ENCODE data around the gene NUP210.

NUP210 gene

DNA sequence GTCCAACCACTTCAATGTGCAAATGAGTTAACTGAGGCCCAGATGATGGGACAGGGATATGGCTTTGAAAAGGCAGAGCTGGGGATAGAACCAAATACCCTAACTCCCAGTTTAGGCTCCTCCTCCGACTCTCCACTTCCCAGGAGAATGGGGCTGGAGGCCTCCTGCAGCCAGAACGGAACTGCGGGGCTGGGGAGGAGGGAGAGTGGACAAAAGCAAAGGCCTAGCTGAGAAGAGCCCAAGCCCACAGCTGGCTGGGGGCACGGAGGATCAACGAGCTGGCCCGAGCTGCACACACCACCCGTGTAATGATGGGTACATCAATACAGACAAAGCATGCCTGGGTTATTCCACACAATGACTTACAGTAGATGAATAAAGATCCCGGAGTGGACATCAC, 74.8 kb downstream of the NUP210 start:
- DNase-seq (ENCODE audit: extremely low spot score): no peak
- ChIA-PET POLR2A (no interaction called here), CTCF (no interaction called here)
- TF ChIP-seq ZNF384 (IDR thresholded peaks at IDR 0.05) (no peak), NFRKB (IDR thresholded peaks at IDR 0.05) (no peak), SP1 (IDR thresholded peaks at IDR 0.05) (no peak), ARNT (IDR thresholded peaks at IDR 0.05) (no peak), ELF4 (IDR thresholded peaks at IDR 0.05) (no peak), TARDBP (IDR thresholded peaks at IDR 0.05) (no peak), SUZ12 (IDR thresholded peaks at IDR 0.05) (no peak), FOXM1 (IDR thresholded peaks at IDR 0.05; ENCODE audit: borderline replicate concordance) (no peak), HDGF (IDR thresholded peaks at IDR 0.05; ENCODE audit: borderline replicate concordance) (no peak), CTBP1 (IDR thresholded peaks at IDR 0.05; ENCODE audit: borderline replicate concordance) (no peak), FOXA1 (IDR thresholded peaks at IDR 0.05) (no peak), L3MBTL2 (conservative IDR thresholded peaks at IDR 0.05) (no peak), FOXK2 (IDR thresholded peaks at IDR 0.05) (no peak), LEF1 (IDR thresholded peaks at IDR 0.05; ENCODE audit: borderline replicate concordance) (no peak)
- TF ChIP-seq, protein P1, sequence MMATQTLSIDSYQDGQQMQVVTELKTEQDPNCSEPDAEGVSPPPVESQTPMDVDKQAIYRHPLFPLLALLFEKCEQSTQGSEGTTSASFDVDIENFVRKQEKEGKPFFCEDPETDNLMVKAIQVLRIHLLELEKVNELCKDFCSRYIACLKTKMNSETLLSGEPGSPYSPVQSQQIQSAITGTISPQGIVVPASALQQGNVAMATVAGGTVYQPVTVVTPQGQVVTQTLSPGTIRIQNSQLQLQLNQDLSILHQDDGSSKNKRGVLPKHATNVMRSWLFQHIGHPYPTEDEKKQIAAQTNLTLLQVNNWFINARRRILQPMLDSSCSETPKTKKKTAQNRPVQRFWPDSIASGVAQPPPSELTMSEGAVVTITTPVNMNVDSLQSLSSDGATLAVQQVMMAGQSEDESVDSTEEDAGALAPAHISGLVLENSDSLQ (IDR thresholded peaks at IDR 0.05): no peak

DNA sequence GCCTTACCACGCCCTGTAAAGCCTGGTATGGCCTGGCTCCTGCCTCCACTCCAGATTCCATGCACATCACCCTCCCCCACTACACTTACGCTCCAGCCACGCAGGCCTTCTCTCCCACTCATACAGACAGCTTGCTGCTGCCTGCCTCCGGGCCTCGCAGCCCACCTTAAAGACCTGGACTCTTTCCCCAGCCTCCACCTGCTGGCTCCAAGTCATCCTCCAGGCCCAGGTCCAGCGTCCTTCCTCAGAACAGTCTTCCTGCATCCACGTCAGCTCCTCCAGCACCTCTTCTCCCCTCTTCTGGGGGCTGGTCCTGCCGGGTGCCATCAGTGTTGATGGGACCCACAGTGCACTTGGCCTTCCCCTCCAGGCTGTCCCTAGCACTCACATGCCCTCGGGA, 75.5 kb downstream of the NUP210 start:
- POLR2A ChIA-PET: no interaction called here
- no peak for DNase-seq (ENCODE audit: extremely low spot score)

DNA sequence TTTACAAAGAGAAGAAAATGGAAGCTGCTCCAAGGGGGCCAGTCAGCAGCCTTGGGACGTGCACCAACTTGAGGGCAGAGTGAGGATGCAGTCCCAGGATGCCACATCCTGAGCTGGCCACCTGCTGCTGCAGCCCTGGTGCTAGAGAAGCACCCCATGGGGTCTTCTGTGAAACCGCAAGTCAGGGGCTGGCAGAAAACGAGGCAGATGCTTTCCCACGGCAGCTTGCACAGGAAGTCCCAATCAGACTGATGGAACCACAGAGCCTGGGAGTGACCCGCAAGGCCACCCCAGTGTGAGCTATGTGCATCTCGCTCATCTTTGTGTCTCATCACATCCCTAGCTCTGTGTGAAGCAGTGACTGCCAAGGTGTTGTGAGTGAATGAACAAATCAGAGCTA, 76.5 kb downstream of the NUP210 start:
- ChIA-PET CTCF (no interaction called here), POLR2A (no interaction called here)
- no peak for DNase-seq (ENCODE audit: extremely low spot score)
- TF ChIP-seq FOXM1 (IDR thresholded peaks at IDR 0.05; ENCODE audit: borderline replicate concordance): no peak
- TF ChIP-seq ELF4 (IDR thresholded peaks at IDR 0.05): no peak
- no peak for TF ChIP-seq FOXA1 (IDR thresholded peaks at IDR 0.05)
- no peak for TF ChIP-seq HDGF (IDR thresholded peaks at IDR 0.05; ENCODE audit: borderline replicate concordance)
- no peak for TF ChIP-seq CTBP1 (IDR thresholded peaks at IDR 0.05; ENCODE audit: borderline replicate concordance)
- TF ChIP-seq ARNT (IDR thresholded peaks at IDR 0.05): no peak
- TF ChIP-seq SP1 (IDR thresholded peaks at IDR 0.05): no peak
- no peak for TF ChIP-seq SUZ12 (IDR thresholded peaks at IDR 0.05)
- no peak for TF ChIP-seq LEF1 (IDR thresholded peaks at IDR 0.05; ENCODE audit: borderline replicate concordance)
- TF ChIP-seq L3MBTL2 (conservative IDR thresholded peaks at IDR 0.05): no peak
- TF ChIP-seq FOXK2 (IDR thresholded peaks at IDR 0.05): no peak
- no peak for TF ChIP-seq ZNF384 (IDR thresholded peaks at IDR 0.05)
- TF ChIP-seq, protein P1 (IDR thresholded peaks at IDR 0.05): no peak
- TF ChIP-seq TARDBP (IDR thresholded peaks at IDR 0.05): no peak
- no peak for TF ChIP-seq BHLHE40 (IDR thresholded peaks at IDR 0.05; ENCODE audit: borderline replicate concordance)
- no peak for TF ChIP-seq NFRKB (IDR thresholded peaks at IDR 0.05)

More for the DNA sequence above, 75.5 kb downstream of the NUP210 start:
- TF ChIP-seq SP1 (IDR thresholded peaks at IDR 0.05) (no peak), HDGF (IDR thresholded peaks at IDR 0.05; ENCODE audit: borderline replicate concordance) (no peak), LEF1 (IDR thresholded peaks at IDR 0.05; ENCODE audit: borderline replicate concordance) (no peak), ARNT (IDR thresholded peaks at IDR 0.05) (no peak), ELF4 (IDR thresholded peaks at IDR 0.05) (no peak), NFRKB (IDR thresholded peaks at IDR 0.05) (no peak), TARDBP (IDR thresholded peaks at IDR 0.05) (no peak), ZNF384 (IDR thresholded peaks at IDR 0.05) (no peak), FOXK2 (IDR thresholded peaks at IDR 0.05) (no peak)
- TF ChIP-seq, protein P1 (IDR thresholded peaks at IDR 0.05): no peak
- CTCF ChIA-PET: interaction anchor here (1.0 kb wide), 1 partner anchor 13 kb away, joined by 4 read pairs; no protein-coding TSS in a partner anchor

DNA sequence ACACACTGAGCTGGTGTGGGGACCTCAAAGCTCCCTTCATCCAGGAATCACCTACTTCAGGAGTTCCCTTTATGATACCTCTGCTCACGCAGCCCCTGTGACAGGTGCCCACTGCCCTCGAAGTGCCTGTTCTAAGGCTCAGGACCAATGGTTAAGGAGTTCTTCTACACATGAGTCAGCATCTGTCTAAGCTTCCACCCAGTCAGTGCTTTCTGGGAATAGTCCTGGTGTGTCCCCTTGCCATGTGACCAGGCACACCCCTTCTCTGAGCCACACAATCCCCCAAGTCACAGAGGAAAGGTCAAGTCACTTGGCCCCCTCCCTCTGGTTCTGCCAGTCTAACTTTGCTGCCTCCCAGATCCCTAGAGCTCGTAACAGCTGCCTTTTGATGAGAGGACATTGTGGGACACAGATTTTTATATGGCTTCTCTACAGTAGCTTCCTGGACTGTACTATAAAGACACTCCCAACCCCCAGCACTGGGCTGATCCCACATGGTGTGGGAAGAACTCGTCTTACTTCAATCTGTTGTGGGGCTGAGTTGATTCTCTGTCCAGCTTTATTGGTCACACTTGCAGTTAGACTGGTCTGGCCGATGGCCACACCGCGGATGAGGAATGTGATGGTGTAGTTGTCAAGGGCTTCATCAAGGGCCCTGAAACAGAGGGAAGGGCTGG, 78.8 kb downstream of the NUP210 start:
- CTCF ChIA-PET: no interaction called here
- no peak for DNase-seq (ENCODE audit: extremely low spot score)

DNA sequence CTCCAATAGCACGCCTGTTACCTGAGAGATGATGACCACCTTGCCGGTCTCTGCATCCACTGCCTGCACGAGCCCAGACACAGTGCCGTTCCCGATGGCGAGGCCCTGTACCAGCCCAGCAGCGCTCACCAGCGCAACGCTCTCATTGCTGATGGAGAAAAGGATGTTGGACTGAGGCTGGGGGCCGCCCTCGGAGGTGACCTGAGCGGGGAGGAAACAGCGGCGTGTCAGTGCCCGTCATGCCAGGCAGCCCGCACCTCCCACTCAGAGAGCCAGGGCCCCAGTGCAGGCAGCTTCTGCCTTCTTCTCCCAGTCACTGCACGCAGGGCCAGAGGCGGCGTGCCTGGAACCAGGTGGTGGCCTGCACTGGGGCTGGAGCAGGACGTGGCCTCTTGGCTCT, 80.3 kb downstream of the NUP210 start:
- ChIA-PET POLR2A (no interaction called here), CTCF (no interaction called here)
- no peak for TF ChIP-seq FOXK2 (IDR thresholded peaks at IDR 0.05)
- DNase-seq (ENCODE audit: extremely low spot score): no peak

More for the DNA sequence above, 78.8 kb downstream of the NUP210 start:
- no peak for TF ChIP-seq BHLHE40 (IDR thresholded peaks at IDR 0.05; ENCODE audit: borderline replicate concordance)
- TF ChIP-seq FOXK2 (IDR thresholded peaks at IDR 0.05): no peak
- TF ChIP-seq FOXM1 (IDR thresholded peaks at IDR 0.05; ENCODE audit: borderline replicate concordance): no peak
- TF ChIP-seq, protein P1 (IDR thresholded peaks at IDR 0.05): no peak
- TF ChIP-seq CTBP1 (IDR thresholded peaks at IDR 0.05; ENCODE audit: borderline replicate concordance): no peak
- TF ChIP-seq SP1 (IDR thresholded peaks at IDR 0.05): no peak
- no peak for TF ChIP-seq LEF1 (IDR thresholded peaks at IDR 0.05; ENCODE audit: borderline replicate concordance)
- no peak for TF ChIP-seq ELF4 (IDR thresholded peaks at IDR 0.05)
- TF ChIP-seq TARDBP (IDR thresholded peaks at IDR 0.05): no peak
- no peak for TF ChIP-seq NFRKB (IDR thresholded peaks at IDR 0.05)
- no peak for TF ChIP-seq FOXA1 (IDR thresholded peaks at IDR 0.05)
- no peak for TF ChIP-seq ZNF384 (IDR thresholded peaks at IDR 0.05)
- TF ChIP-seq ARNT (IDR thresholded peaks at IDR 0.05): no peak
- POLR2A ChIA-PET: no interaction called here

DNA sequence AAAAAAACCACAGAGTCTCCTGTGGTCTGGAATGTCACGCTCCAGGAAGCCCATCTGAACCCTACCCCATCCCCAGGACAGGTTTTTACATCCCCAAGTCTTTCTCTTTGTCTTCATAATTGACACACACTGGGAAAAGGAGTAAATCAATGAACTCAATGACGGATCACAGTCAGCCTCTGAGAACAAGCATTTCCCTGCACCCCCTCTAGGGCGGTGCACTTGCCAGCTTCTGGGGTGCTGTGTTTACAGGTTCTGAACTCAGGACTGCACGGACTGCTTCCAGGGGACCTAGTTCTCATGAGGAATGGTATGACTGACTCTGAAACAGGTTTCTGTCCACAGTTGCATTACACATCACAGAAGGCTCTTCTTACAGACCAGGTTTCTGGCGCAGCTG, 81.1 kb downstream of the NUP210 start:
- DNase-seq (ENCODE audit: extremely low spot score): no peak
- no peak for TF ChIP-seq TARDBP (IDR thresholded peaks at IDR 0.05)
- no peak for TF ChIP-seq LEF1 (IDR thresholded peaks at IDR 0.05; ENCODE audit: borderline replicate concordance)
- TF ChIP-seq L3MBTL2 (conservative IDR thresholded peaks at IDR 0.05): no peak
- no peak for TF ChIP-seq BHLHE40 (IDR thresholded peaks at IDR 0.05; ENCODE audit: borderline replicate concordance)
- no peak for TF ChIP-seq NFRKB (IDR thresholded peaks at IDR 0.05)
- TF ChIP-seq FOXM1 (IDR thresholded peaks at IDR 0.05; ENCODE audit: borderline replicate concordance): no peak
- no peak for TF ChIP-seq CTBP1 (IDR thresholded peaks at IDR 0.05; ENCODE audit: borderline replicate concordance)
- TF ChIP-seq, protein P1 (IDR thresholded peaks at IDR 0.05): no peak
- TF ChIP-seq ARNT (IDR thresholded peaks at IDR 0.05): no peak
- TF ChIP-seq SP1 (IDR thresholded peaks at IDR 0.05): no peak
- TF ChIP-seq ZNF384 (IDR thresholded peaks at IDR 0.05): no peak
- TF ChIP-seq HDGF (IDR thresholded peaks at IDR 0.05; ENCODE audit: borderline replicate concordance): no peak
- TF ChIP-seq SUZ12 (IDR thresholded peaks at IDR 0.05): no peak
- TF ChIP-seq FOXA1 (IDR thresholded peaks at IDR 0.05): no peak
- TF ChIP-seq ELF4 (IDR thresholded peaks at IDR 0.05): no peak
- POLR2A ChIA-PET: no interaction called here
- CTCF ChIA-PET: no interaction called here

Data from HEK293T (cell line).